ENCODE results near the gene PPP4R3A.

PPP4R3A gene

GRCh38 chr14:91509878-91510170 is 286 bp downstream of the PPP4R3A start:
- Histone ChIP-seq H2BK12ac (ENCODE audit: low read length) (no peak overlapping the region), H3K14ac (ENCODE audit: low read length) (peak overlapping the region; percentile 99), H3K18ac (ENCODE audit: low read length) (peak overlapping the region; percentile 98), H2BK5ac (ENCODE audit: low read depth, low read length, poor library complexity) (peak overlapping the region; percentile 98), H3K27me3 (ENCODE audit: insufficient read depth, low read length) (no peaks in the 10 kb centered on the region), H3K4me2 (ENCODE audit: low read length) (peak overlapping the region; percentile 76), H3K9ac (ENCODE audit: low read length) (peak overlapping the region; percentile 96), H2AFZ (ENCODE audit: insufficient read depth, low read length, poor library complexity) (peak overlapping the region; percentile 80), H3K9me3 (ENCODE audit: insufficient read depth, low read depth, low read length) (no peaks in the 10 kb centered on the region), H4K91ac (ENCODE audit: low read depth, low read length) (peak overlapping the region; percentile 98), H3K79me1 (ENCODE audit: low read length) (peaks cover 20% of the 10 kb centered on the region), H3K23ac (ENCODE audit: low read length) (no peak overlapping the region), H3K79me2 (ENCODE audit: control insufficient read depth, insufficient read depth, low read length, poor library complexity) (peaks cover 27% of the 10 kb centered on the region), H2AK5ac (ENCODE audit: low read length) (peak overlapping the region; percentile 99), H4K8ac (ENCODE audit: low read depth, low read length) (peak overlapping the region; percentile 93), H4K12ac (ENCODE audit: low read depth, low read length) (peak overlapping the region; percentile 18), H3K36me3 (ENCODE audit: control insufficient read depth in 1 of 2, insufficient read depth in 2 of 2, low read length in 2 of 2) (peaks cover 7 to 8% of the 10 kb centered on the region in 2 experiments), H3K4me1 (ENCODE audit: control insufficient read depth in 1 of 2, insufficient read depth in 2 of 2, low read length in 2 of 2) (peaks cover 0 to 4% of the 10 kb centered on the region in 2 experiments), H3K4ac (ENCODE audit: low read depth, low read length) (peak overlapping the region; percentile 100), H2BK120ac (ENCODE audit: insufficient read depth, low read length, poor library complexity) (peak overlapping the region; percentile 95), H3K27ac (ENCODE audit: low read depth, low read length) (peak overlapping the region; percentile 99), H3K4me3 (ENCODE audit: low read depth, low read length) (peak overlapping the region; percentile 99)
- no CpG with 5 or more reads among the region's 34 CpGs for WGBS (ENCODE audit: extremely low coverage, insufficient coverage, insufficient read length)
- DNase-seq: peak in 1 of 2 donors; percentile 8

- Histone ChIP-seq H3K79me2 (ENCODE audit: control insufficient read depth, insufficient read depth, low read length, poor library complexity) (peaks cover 27% of the 10 kb centered on the region), H3K27ac (ENCODE audit: low read depth, low read length) (peak overlapping the region; percentile 99), H2AK5ac (ENCODE audit: low read length) (peak overlapping the region; percentile 99), H3K27me3 (ENCODE audit: insufficient read depth, low read length) (no peaks in the 10 kb centered on the region), H3K4me2 (ENCODE audit: low read length) (peak overlapping the region; percentile 76), H3K14ac (ENCODE audit: low read length) (peak overlapping the region; percentile 99), H3K23ac (ENCODE audit: low read length) (no peak overlapping the region), H3K18ac (ENCODE audit: low read length) (peak overlapping the region; percentile 98), H3K79me1 (ENCODE audit: low read length) (peaks cover 20% of the 10 kb centered on the region), H3K4ac (ENCODE audit: low read depth, low read length) (peak overlapping the region; percentile 100), H2AFZ (ENCODE audit: insufficient read depth, low read length, poor library complexity) (peak overlapping the region; percentile 80), H4K12ac (ENCODE audit: low read depth, low read length) (peak overlapping the region; percentile 18), H4K8ac (ENCODE audit: low read depth, low read length) (peak overlapping the region; percentile 93), H3K4me1 (ENCODE audit: control insufficient read depth in 1 of 2, insufficient read depth in 2 of 2, low read length in 2 of 2) (peaks cover 0 to 4% of the 10 kb centered on the region in 2 experiments), H3K4me3 (ENCODE audit: low read depth, low read length) (peak overlapping the region; percentile 99), H3K9ac (ENCODE audit: low read length) (peak overlapping the region; percentile 96), H2BK12ac (ENCODE audit: low read length) (peak overlapping the region; percentile 23), H2BK120ac (ENCODE audit: insufficient read depth, low read length, poor library complexity) (peak overlapping the region; percentile 95), H3K9me3 (ENCODE audit: insufficient read depth, low read depth, low read length) (no peaks in the 10 kb centered on the region), H4K91ac (ENCODE audit: low read depth, low read length) (peak overlapping the region; percentile 98), H2BK5ac (ENCODE audit: low read depth, low read length, poor library complexity) (peak overlapping the region; percentile 98), H3K36me3 (ENCODE audit: control insufficient read depth in 1 of 2, insufficient read depth in 2 of 2, low read length in 2 of 2) (peaks cover 8% of the 10 kb centered on the region in 2 experiments)
- DNase-seq: peak in 1 of 2 donors; percentile 20
- WGBS (ENCODE audit: extremely low coverage, insufficient coverage, insufficient read length): no CpG with 5 or more reads among the region's 71 CpGs
Observed at GRCh38 chr14:91509083-91509877, 830 bp downstream of the PPP4R3A start.

GRCh38 chr14:91508105-91508504 is 2.0 kb downstream of the PPP4R3A start:
- no peak overlapping the region for H2BK120ac ChIP-seq (ENCODE audit: insufficient read depth, low read length, poor library complexity)
- WGBS (ENCODE audit: extremely low coverage, insufficient coverage, insufficient read length): no CpG with 5 or more reads among the region's 2 CpGs
- H3K4ac ChIP-seq (ENCODE audit: low read depth, low read length): no peak overlapping the region
- no peak overlapping the region for H3K9ac ChIP-seq (ENCODE audit: low read length)
- H3K14ac ChIP-seq (ENCODE audit: low read length): no peak overlapping the region
- no peak overlapping the region for H2BK12ac ChIP-seq (ENCODE audit: low read length)
- no peak overlapping the region for H3K27ac ChIP-seq (ENCODE audit: low read depth, low read length)
- no peak overlapping the region for H2BK5ac ChIP-seq (ENCODE audit: low read depth, low read length, poor library complexity)
- no peak overlapping the region for H3K23ac ChIP-seq (ENCODE audit: low read length)
- no peak overlapping the region for H3K4me3 ChIP-seq (ENCODE audit: low read depth, low read length)
- no peak for DNase-seq
- no peaks in the 10 kb centered on the region for H3K9me3 ChIP-seq (ENCODE audit: insufficient read depth, low read depth, low read length)
- no peaks in the 10 kb centered on the region for H3K27me3 ChIP-seq (ENCODE audit: insufficient read depth, low read length)
- no peak overlapping the region for H4K12ac ChIP-seq (ENCODE audit: low read depth, low read length)
- H2AFZ ChIP-seq (ENCODE audit: insufficient read depth, low read length, poor library complexity): no peak overlapping the region
- no peak overlapping the region for H4K91ac ChIP-seq (ENCODE audit: low read depth, low read length)
- H3K36me3 ChIP-seq (ENCODE audit: control insufficient read depth in 1 of 2, insufficient read depth in 2 of 2, low read length in 2 of 2): peaks cover 11 to 13% of the 10 kb centered on the region in 2 experiments
- no peak overlapping the region for H2AK5ac ChIP-seq (ENCODE audit: low read length)
- no peak overlapping the region for H3K18ac ChIP-seq (ENCODE audit: low read length)
- no peak overlapping the region for H3K4me2 ChIP-seq (ENCODE audit: low read length)
- H3K79me1 ChIP-seq (ENCODE audit: low read length): peaks cover 20% of the 10 kb centered on the region
- peaks cover 32% of the 10 kb centered on the region for H3K79me2 ChIP-seq (ENCODE audit: control insufficient read depth, insufficient read depth, low read length, poor library complexity)
- H3K4me1 ChIP-seq (ENCODE audit: control insufficient read depth in 1 of 2, insufficient read depth in 2 of 2, low read length in 2 of 2): peaks cover 0 to 4% of the 10 kb centered on the region in 2 experiments
- no peak overlapping the region for H4K8ac ChIP-seq (ENCODE audit: low read depth, low read length)

- H3K9me3 ChIP-seq (ENCODE audit: insufficient read depth, low read depth, low read length): no peaks in the 10 kb centered on the region
- no peak overlapping the region for H3K4me3 ChIP-seq (ENCODE audit: low read depth, low read length)
- no peak overlapping the region for H3K9ac ChIP-seq (ENCODE audit: low read length)
- H2BK12ac ChIP-seq (ENCODE audit: low read length): no peak overlapping the region
- H3K14ac ChIP-seq (ENCODE audit: low read length): no peak overlapping the region
- H3K79me2 ChIP-seq (ENCODE audit: control insufficient read depth, insufficient read depth, low read length, poor library complexity): peaks cover 40% of the 10 kb centered on the region
- H4K12ac ChIP-seq (ENCODE audit: low read depth, low read length): no peak overlapping the region
- H3K36me3 ChIP-seq (ENCODE audit: control insufficient read depth in 1 of 2, insufficient read depth in 2 of 2, low read length in 2 of 2): peaks cover 21 to 23% of the 10 kb centered on the region in 2 experiments
- H2AFZ ChIP-seq (ENCODE audit: insufficient read depth, low read length, poor library complexity): no peak overlapping the region
- no peaks in the 10 kb centered on the region for H3K27me3 ChIP-seq (ENCODE audit: insufficient read depth, low read length)
- no peak overlapping the region for H4K91ac ChIP-seq (ENCODE audit: low read depth, low read length)
- H3K27ac ChIP-seq (ENCODE audit: low read depth, low read length): no peak overlapping the region
- peaks cover 0 to 5% of the 10 kb centered on the region in 2 experiments for H3K4me1 ChIP-seq (ENCODE audit: control insufficient read depth in 1 of 2, insufficient read depth in 2 of 2, low read length in 2 of 2)
- no CpG with 5 or more reads among the region's 4 CpGs for WGBS (ENCODE audit: extremely low coverage, insufficient coverage, insufficient read length)
- H2AK5ac ChIP-seq (ENCODE audit: low read length): no peak overlapping the region
- no peak overlapping the region for H3K4me2 ChIP-seq (ENCODE audit: low read length)
- no peak overlapping the region for H2BK5ac ChIP-seq (ENCODE audit: low read depth, low read length, poor library complexity)
- peaks cover 20% of the 10 kb centered on the region for H3K79me1 ChIP-seq (ENCODE audit: low read length)
- H3K23ac ChIP-seq (ENCODE audit: low read length): peak overlapping the region; percentile 2
- no peak overlapping the region for H2BK120ac ChIP-seq (ENCODE audit: insufficient read depth, low read length, poor library complexity)
- H3K4ac ChIP-seq (ENCODE audit: low read depth, low read length): peak overlapping the region; percentile 84
- no peak overlapping the region for H4K8ac ChIP-seq (ENCODE audit: low read depth, low read length)
- H3K18ac ChIP-seq (ENCODE audit: low read length): no peak overlapping the region
- DNase-seq: no peak
Observed at GRCh38 chr14:91506226-91506625, 3.9 kb downstream of the PPP4R3A start.
